Measurements from ENCODE around the gene GRB10. TPM values are rescaled to one million over a fixed set of nuclear protein-coding genes. Genes with fewer than 3 reads are reported as not detected.

Gene GRB10
- total RNA-seq, 1 experiment from 2014 or later: 68.2 TPM

GRCh38 chr7:50710441-50711154 lies 72.1 kb downstream of the GRB10 start:
- intact Hi-C loops (cut with micrococcal nuclease): no loop called here
- H3K4me1 Mint-ChIP-seq (ENCODE audit: insufficient read depth, unreplicated experiment): peaks cover 53% of the 10 kb centered on the region
- no peaks in the 10 kb centered on the region for H3K27me3 Mint-ChIP-seq (ENCODE audit: insufficient read depth, unreplicated experiment)
- no TSS peak for BruUV-seq (replicated peaks)
- no peaks in the 10 kb centered on the region for H3K9me3 Mint-ChIP-seq (ENCODE audit: unreplicated experiment)
- ChIA-PET CTCF (interaction anchor here (0.6 to 1.0 kb wide), 2 partner anchors 243 to 357 kb away, joined by 4 read pairs; no protein-coding TSS in a partner anchor), POLR2A (interaction anchor here (0.7 to 0.8 kb wide), 2 partner anchors 412 to 455 kb away, joined by 3 read pairs; no protein-coding TSS in a partner anchor)
- H3K27ac Mint-ChIP-seq (ENCODE audit: low read depth, unreplicated experiment): peak overlapping the region; percentile 25
- no peak for DNase-seq (ENCODE audit: unreplicated experiment)
- TF ChIP-seq CTCF (IDR thresholded peaks at IDR 0.05; ENCODE audit: unreplicated experiment): no peak
- peaks cover 11% of the 10 kb centered on the region for H3K36me3 Mint-ChIP-seq (ENCODE audit: insufficient read depth, unreplicated experiment)
- H3K4me3 Mint-ChIP-seq (ENCODE audit: unreplicated experiment): no peak overlapping the region

GRCh38 chr7:50709151-50709550 lies 73.5 kb downstream of the GRB10 start:
- Mint-ChIP-seq H3K4me1 (ENCODE audit: insufficient read depth, unreplicated experiment) (peaks cover 43% of the 10 kb centered on the region), H3K4me3 (ENCODE audit: unreplicated experiment) (no peak overlapping the region), H3K36me3 (ENCODE audit: insufficient read depth, unreplicated experiment) (peaks cover 11% of the 10 kb centered on the region), H3K27me3 (ENCODE audit: insufficient read depth, unreplicated experiment) (no peaks in the 10 kb centered on the region), H3K27ac (ENCODE audit: low read depth, unreplicated experiment) (no peak overlapping the region), H3K9me3 (ENCODE audit: unreplicated experiment) (no peaks in the 10 kb centered on the region)
- DNase-seq (ENCODE audit: unreplicated experiment): no peak
- CTCF ChIA-PET: no interaction called here
- POLR2A ChIA-PET: no interaction called here
- intact Hi-C loops (cut with micrococcal nuclease): no loop called here
- no peak for TF ChIP-seq CTCF (IDR thresholded peaks at IDR 0.05; ENCODE audit: unreplicated experiment)
- no TSS peak for BruUV-seq (replicated peaks)

- no peaks in the 10 kb centered on the region for H3K9me3 Mint-ChIP-seq (ENCODE audit: unreplicated experiment)
- POLR2A ChIA-PET: interaction anchor here (1.0 to 1.4 kb wide), 2 partner anchors 8 to 84 kb away, joined by 3 to 5 read pairs; no protein-coding TSS in a partner anchor
- no peak for DNase-seq (ENCODE audit: unreplicated experiment)
- H3K27ac Mint-ChIP-seq (ENCODE audit: low read depth, unreplicated experiment): no peak overlapping the region
- no peaks in the 10 kb centered on the region for H3K27me3 Mint-ChIP-seq (ENCODE audit: insufficient read depth, unreplicated experiment)
- CTCF ChIA-PET: interaction anchor here (0.8 to 1.5 kb wide), 4 partner anchors 239 to 455 kb away, joined by 3 to 8 read pairs (median 4); no protein-coding TSS in a partner anchor
- BruUV-seq (replicated peaks): no TSS peak
- peaks cover 33% of the 10 kb centered on the region for H3K4me1 Mint-ChIP-seq (ENCODE audit: insufficient read depth, unreplicated experiment)
- TF ChIP-seq CTCF (IDR thresholded peaks at IDR 0.05; ENCODE audit: unreplicated experiment): no peak
- peaks cover 17% of the 10 kb centered on the region for H3K36me3 Mint-ChIP-seq (ENCODE audit: insufficient read depth, unreplicated experiment)
- intact Hi-C loops (cut with micrococcal nuclease): no loop called here
- H3K4me3 Mint-ChIP-seq (ENCODE audit: unreplicated experiment): no peak overlapping the region
Observed at GRCh38 chr7:50707236-50708006, 75.3 kb downstream of the GRB10 start.

- Mint-ChIP-seq H3K4me1 (ENCODE audit: insufficient read depth, unreplicated experiment) (peaks cover 24% of the 10 kb centered on the region), H3K27me3 (ENCODE audit: insufficient read depth, unreplicated experiment) (no peaks in the 10 kb centered on the region), H3K9me3 (ENCODE audit: unreplicated experiment) (no peaks in the 10 kb centered on the region), H3K27ac (ENCODE audit: low read depth, unreplicated experiment) (peak overlapping the region; percentile 9), H3K4me3 (ENCODE audit: unreplicated experiment) (no peak overlapping the region), H3K36me3 (ENCODE audit: insufficient read depth, unreplicated experiment) (peaks cover 23% of the 10 kb centered on the region)
- DNase-seq (ENCODE audit: unreplicated experiment): peak; percentile 71
- TF ChIP-seq CTCF (IDR thresholded peaks at IDR 0.05; ENCODE audit: unreplicated experiment): no peak
- ChIA-PET POLR2A (interaction anchor here (1.0 to 1.4 kb wide), 2 partner anchors 8 to 85 kb away, joined by 3 to 5 read pairs; no protein-coding TSS in a partner anchor), CTCF (interaction anchor here (0.7 to 1.5 kb wide), 4 partner anchors 76 to 456 kb away, joined by 3 to 8 read pairs (median 4); no protein-coding TSS in a partner anchor)
- BruUV-seq (replicated peaks): no TSS peak
- intact Hi-C loops (cut with micrococcal nuclease): no loop called here
Observed at GRCh38 chr7:50706469-50706937, 76.2 kb downstream of the GRB10 start.
